K562 (cell line): ENCODE measurements around the gene GLT1D1. TPM values are rescaled to one million over a fixed set of nuclear protein-coding genes. Genes with fewer than 3 reads are reported as not detected.

Source experiments
- ATAC-seq: fragments of 200-7000 bp; cut with Tn5 transposase; 3 replicates; pipeline ENCODE4 v1.9.1; 2020; ENCODE audit warnings: moderate library complexity
- BruUV-seq: library from RNA; stranded (reverse); fragments of 400-500 nt; replicated peaks from 2 replicates; lab custom pipeline; 2021; lab: Mats Ljungman, UMichigan
- CTCF ChIA-PET: fragments of 300-600 bp; formaldehyde crosslinking; extraction: SDS; loops from one replicate; lab custom pipeline; 2021; ENCODE audit warnings: low intra/inter-chr PET ratio; lab: Yijun Ruan, JAX
- POLR2A ChIA-PET: fragments of 300-600, 350-650 bp; sonication (Branson Sonifier 250); formaldehyde crosslinking; extraction: SDS; loops from one replicate; lab custom pipeline; 2021; ENCODE audit warnings: antibody characterized with exemption, inconsistent platforms; lab: Yijun Ruan, JAX
- DNase-seq, 4 experiments: peaks; one replicate each; pipeline versions ENCODE4 v3.0.0 to v3.0.0-alpha.2; 2011 to 2018; ENCODE audit warnings: low spot score in 3 of 4, mixed read lengths in 3 of 4; ENCODE audit errors: extremely low read depth in 1 of 4
- FAIRE-seq: peaks from 2 replicates; lab custom pipeline; 2011; peaks lifted over from hg19 to GRCh38; lab: Jason Lieb, UNC
- H2AFZ ChIP-seq: 2 replicates; pipeline ENCODE4 v1.6.0; 2011; ENCODE audit warnings: low read depth, low read length, control low read depth, inconsistent platforms
- H3K27ac ChIP-seq: fragments of 200-600 bp; 3 replicates; pipeline ENCODE4 v1.8.0; 2011; ENCODE audit warnings: low read depth, mild to moderate bottlenecking, control low read depth, inconsistent platforms, low read length, moderate library complexity, mixed read lengths; ENCODE audit errors: extremely low read depth
- H3K27me3 ChIP-seq, 2 experiments: fragments of 300-600 bp in 1 of 2; 2 replicates in 1 of 2; 3 replicates in 1 of 2; pipeline versions ENCODE4 v1.6.0 to v1.8.0; 2011; ENCODE audit warnings: inconsistent platforms in 2 of 2, low read length in 2 of 2, mild to moderate bottlenecking in 1 of 2, mixed read lengths in 1 of 2, moderate library complexity in 1 of 2; ENCODE audit not compliant: control insufficient read depth in 2 of 2, insufficient read depth in 2 of 2
- H3K36me3 ChIP-seq: fragments of 300-600 bp; 3 replicates; pipeline ENCODE4 v1.8.0; 2011; ENCODE audit warnings: mild to moderate bottlenecking, low read length, inconsistent platforms; ENCODE audit not compliant: control insufficient read depth, insufficient read depth
- H3K4me1 ChIP-seq, 2 experiments: fragments of 200-600 bp in 1 of 2; replicated peaks in 1 of 2; 2 replicates in 1 of 2; 3 replicates in 1 of 2; pipeline versions ENCODE4 v1.5.1 to v1.8.0; 2011; ENCODE audit warnings: inconsistent platforms in 2 of 2, low read length in 2 of 2, mild to moderate bottlenecking in 1 of 2, mixed read lengths in 1 of 2, moderate library complexity in 1 of 2; ENCODE audit not compliant: control insufficient read depth in 2 of 2, insufficient read depth in 2 of 2
- H3K4me2 ChIP-seq: 2 replicates; pipeline ENCODE4 v1.6.1; 2011; ENCODE audit warnings: low read length, control low read depth, inconsistent platforms, mixed read lengths; ENCODE audit not compliant: insufficient read depth
- H3K4me3 ChIP-seq: fragments of 200-600 bp; sonication (generic), shearing (Covaris generic); 2 replicates; pipeline ENCODE4 v1.5.1; 2016; ENCODE audit warnings: control low read depth, inconsistent platforms
- H3K79me2 ChIP-seq: fragments of 200-600 bp; 3 replicates; pipeline ENCODE4 v1.8.0; 2011; ENCODE audit warnings: low read length, inconsistent platforms; ENCODE audit not compliant: control insufficient read depth, insufficient read depth
- H3K9ac ChIP-seq, 2 experiments: 2 replicates each; pipeline versions ENCODE4 v1.6.0 to v1.6.1; 2011; ENCODE audit warnings: low read depth in 2 of 2, low read length in 2 of 2, control low read depth in 1 of 2, inconsistent platforms in 1 of 2, mild to moderate bottlenecking in 1 of 2, mixed read lengths in 1 of 2; ENCODE audit not compliant: insufficient read depth in 1 of 2
- H3K9me1 ChIP-seq: one replicate; pipeline ENCODE4 v1.6.0; 2011; ENCODE audit warnings: inconsistent platforms, mild to moderate bottlenecking, low read length, moderate library complexity; ENCODE audit not compliant: control insufficient read depth, insufficient read depth
- H3K9me3 ChIP-seq: replicated peaks from 2 replicates; pipeline ENCODE4 v1.5.1; 2011; ENCODE audit warnings: low read depth, low read length, inconsistent platforms; ENCODE audit not compliant: control insufficient read depth, insufficient read depth
- H4K20me1 ChIP-seq: replicated peaks from 2 replicates; pipeline ENCODE4 v1.6.1; 2011; ENCODE audit warnings: low read length, inconsistent platforms, mixed read lengths; ENCODE audit not compliant: control insufficient read depth, insufficient read depth
- CREBBP ChIP-seq: IDR thresholded peaks from one replicate; pipeline ENCODE4 v1.6.1; 2012; ENCODE audit warnings: low read depth, mild to moderate bottlenecking, control low read depth, inconsistent platforms, low read length
- HDAC2 ChIP-seq: fragments of 450-650 bp; IDR thresholded peaks from 2 replicates; pipeline ENCODE4 v1.6.1; 2016; ENCODE audit warnings: mild to moderate bottlenecking
- HNRNPH1 ChIP-seq: fragments of 200-400 bp; formaldehyde crosslinking; optimal IDR thresholded peaks from 2 replicates; pipeline ENCODE3; 2017; ENCODE audit warnings: low read depth, mild to moderate bottlenecking, low read length, moderate library complexity
- PBX2 ChIP-seq, 2 experiments: IDR thresholded peaks in 1 of 2; conservative IDR thresholded peaks in 1 of 2; 2 replicates each; pipeline ENCODE4 v1.6.1; 2016; ENCODE audit warnings: low read depth in 2 of 2, mild to moderate bottlenecking in 1 of 2, missing compliant biosample characterization in 1 of 2, missing genetic modification characterization in 1 of 2, moderate library complexity in 1 of 2
- PCBP1 ChIP-seq: fragments of 200-400 bp; formaldehyde crosslinking; IDR thresholded peaks from 2 replicates; pipeline ENCODE4 v1.6.1; 2018; ENCODE audit warnings: mild to moderate bottlenecking, low read depth, low read length; ENCODE audit not compliant: poor library complexity, severe bottlenecking
- RCOR1 ChIP-seq, 2 experiments: IDR thresholded peaks; 2 replicates each; pipeline ENCODE4 v1.6.1; 2012; ENCODE audit warnings: low read depth in 2 of 2, low read length in 2 of 2, borderline replicate concordance in 1 of 2, improper control_type of control experiment in 1 of 2
- SAFB ChIP-seq: fragments of 200-400 bp; formaldehyde crosslinking; IDR thresholded peaks from 2 replicates; pipeline ENCODE4 v1.6.1; 2017; ENCODE audit warnings: low read depth, low read length, borderline replicate concordance
- SMAD2 ChIP-seq: fragments of 150-350 bp; IDR thresholded peaks from 2 replicates; pipeline ENCODE4 v1.6.1; 2014; ENCODE audit warnings: low read depth, mild to moderate bottlenecking, low read length
- THRB ChIP-seq: fragments of 450-650 bp; formaldehyde crosslinking; conservative IDR thresholded peaks from 2 replicates; pipeline ENCODE4 v1.4.0; 2022; ENCODE audit warnings: mild to moderate bottlenecking, missing genetic modification characterization
- ZBED1 ChIP-seq: IDR thresholded peaks from 2 replicates; pipeline ENCODE4 v1.6.1; 2014
- ZBTB11 ChIP-seq, 3 experiments: fragments of 200-800 bp in 1 of 3; fragments of 250-450 bp in 1 of 3; fragments of 450-650 bp in 1 of 3; sonication (Bioruptor Pico) in 1 of 3; sonication (Bioruptor generic) in 1 of 3; formaldehyde crosslinking in 1 of 3; IDR thresholded peaks; 2 replicates each; pipeline versions ENCODE4 v1.6.1 to v1.8.0; 2016 to 2022; ENCODE audit warnings: mild to moderate bottlenecking in 2 of 3, missing genetic modification characterization in 2 of 3, missing compliant biosample characterization in 1 of 3, moderate library complexity in 1 of 3
- ZNF197 ChIP-seq: fragments of 200-800 bp; sonication (Bioruptor generic); IDR thresholded peaks from 2 replicates; pipeline ENCODE4 v1.6.1; 2016; ENCODE audit warnings: low read depth, missing genetic modification characterization, missing compliant biosample characterization
- ZNF699 ChIP-seq: fragments of 250-450 bp; sonication (Bioruptor Pico); IDR thresholded peaks from 2 replicates; pipeline ENCODE4 v1.8.0; 2021; ENCODE audit warnings: mild to moderate bottlenecking, moderate library complexity; ENCODE audit not compliant: insufficient replicate concordance
- WGBS: fragments of 100-300 bp; shearing (Covaris generic); methylation state at CpG from one replicate; pipeline ENCODE4 v1.1.6; 2016; ENCODE audit warnings: low coverage, mixed read lengths; ENCODE audit not compliant: insufficient coverage; ENCODE audit errors: missing lambda C conversion rate; 5-methylcytosine and 5-hydroxymethylcytosine counted together
- in situ Hi-C: fragments of 300-500 bp; cut with MboI; formaldehyde crosslinking; loops from 4 replicates; pipeline ENCODE4 v1.15.0; 2018; ENCODE audit warnings: inconsistent platforms, mixed read lengths
- intact Hi-C: fragments of 100-400 bp; cut with micrococcal nuclease; formaldehyde crosslinking; loops from 2 replicates; pipeline ENCODE4 v1.14.2; 2022
- polyA plus RNA-seq, 8 experiments: library from polyadenylated mRNA; depleted of rRNA in 4 of 8; stranded (reverse) in 5 of 8; unstranded in 3 of 8; fragments of >200 nt; fragmentation: Nextera tagmentation in 2 of 8; fragmentation: Illumina TruSeq in 1 of 8; extraction: Ambion mirVana in 2 of 8; extraction: Trizol in 1 of 8; gene quantifications; 2 replicates each; pipeline versions ENCODE4 v1.2.1 to v1.2.3, GENCODE V29; 2011 to 2014; ENCODE audit warnings: inconsistent platforms in 1 of 8, missing spikeins in 1 of 8
- total RNA-seq, 7 experiments: library from RNA; depleted of rRNA in 6 of 7; stranded (reverse); fragments of >200 nt in 6 of 7; fragmentation: Illumina TruSeq in 2 of 7; extraction: Trizol in 2 of 7; gene quantifications; 2 replicates each; pipeline versions ENCODE4 v1.2.1 to v1.2.3, GENCODE V29; 2011 to 2021; ENCODE audit warnings: low replicate concordance in 1 of 7

Gene GLT1D1
- total and polyA plus RNA-seq, 9 of the 15 experiments (the other 6 are each of a cell fraction or from before 2014, with no cell fraction given): 0.04 TPM; not detected in 8

GRCh38 chr12:128978067-128978466, 124.8 kb downstream of the GLT1D1 start (continued):
- no peak for TF ChIP-seq ZNF197 (CRISPR knock-in tag)
- no peak for TF ChIP-seq SAFB
- no peak for TF ChIP-seq HNRNPH1
- no peak for TF ChIP-seq CREBBP
- TF ChIP-seq SMAD2: no peak
- TF ChIP-seq PCBP1: no peak

GRCh38 chr12:128980623-128981022, 127.3 kb downstream of the GLT1D1 start:
- Histone ChIP-seq H3K9me3 (no peaks in the 10 kb centered on the region), H3K9me1 (peaks cover 3% of the 10 kb centered on the region), H3K27me3 (peaks cover 21 to 91% of the 10 kb centered on the region in 2 experiments), H2AFZ (no peak overlapping the region), H3K79me2 (no peaks in the 10 kb centered on the region), H3K4me2 (no peak overlapping the region), H3K36me3 (no peaks in the 10 kb centered on the region), H3K4me3 (no peak overlapping the region), H4K20me1 (no peaks in the 10 kb centered on the region), H3K4me1 (peaks cover 0 to 4% of the 10 kb centered on the region in 2 experiments; a peak in 1 of 5 replicates), H3K9ac (no peak overlapping the region), H3K27ac (no peak overlapping the region)
- no TSS peak for BruUV-seq
- intact Hi-C loops (no loop called here), in situ Hi-C loops (no loop called here)
- ChIA-PET POLR2A (no interaction called here), CTCF (no interaction called here)
- FAIRE-seq (peak; percentile 62), ATAC-seq (peak; percentile 85), DNase-seq (peak; percentile 35 to 57 (median 52))
- 8% methylated on average over 15 of the region's 15 CpGs for WGBS
- TF ChIP-seq ZBTB11 (CRISPR knock-in tag; IDR thresholded peaks at IDR 0.05) (no peak), RCOR1 (IDR thresholded peaks at IDR 0.05; ENCODE audit: borderline replicate concordance in 1 of 2, low read depth in 2 of 2, low read length in 2 of 2) (0 out of 4 replicates have a peak, but pooled peaks of 1 of the 2 experiments have one; percentile 38), ZBED1 (no peak), HDAC2 (no peak), ZNF699 (CRISPR knock-in tag) (no peak), PBX2 (CRISPR knock-in tag; IDR thresholded peaks at IDR 0.05; ENCODE audit: low read depth) (no peak), PBX2 (tag; conservative IDR thresholded peaks at IDR 0.05; ENCODE audit: low read depth) (peak; percentile 56; the same call in 1 of the 2 replicates), THRB (CRISPR knock-in tag) (no peak)
